ENCODE data around the gene DNAJB14. TPM values are rescaled to one million over a fixed set of nuclear protein-coding genes. Genes with fewer than 3 reads are reported as not detected.

Gene DNAJB14
- total RNA-seq, 1 experiment from 2014 or later, result 52.5 TPM

DNA sequence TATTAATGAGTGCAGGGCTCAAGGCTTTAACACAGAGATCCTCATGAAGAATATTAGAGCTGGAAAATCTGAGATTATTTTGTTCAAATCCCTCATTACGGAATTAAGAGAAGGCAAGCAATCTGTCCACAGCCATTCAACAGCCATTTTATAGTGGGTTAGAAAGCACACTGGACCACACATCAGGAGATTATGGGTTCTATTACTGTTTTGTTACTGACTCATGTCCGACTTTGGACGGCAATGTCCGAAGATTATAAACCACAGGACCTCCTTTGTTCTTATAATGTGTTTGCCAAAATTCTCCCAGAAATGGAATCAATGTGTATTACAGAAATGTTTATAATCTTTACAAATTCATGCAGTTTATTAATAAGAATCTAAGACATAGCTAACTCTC is 60.3 kb downstream of the DNAJB14 start (continued):
- TF ChIP-seq, protein P1, sequence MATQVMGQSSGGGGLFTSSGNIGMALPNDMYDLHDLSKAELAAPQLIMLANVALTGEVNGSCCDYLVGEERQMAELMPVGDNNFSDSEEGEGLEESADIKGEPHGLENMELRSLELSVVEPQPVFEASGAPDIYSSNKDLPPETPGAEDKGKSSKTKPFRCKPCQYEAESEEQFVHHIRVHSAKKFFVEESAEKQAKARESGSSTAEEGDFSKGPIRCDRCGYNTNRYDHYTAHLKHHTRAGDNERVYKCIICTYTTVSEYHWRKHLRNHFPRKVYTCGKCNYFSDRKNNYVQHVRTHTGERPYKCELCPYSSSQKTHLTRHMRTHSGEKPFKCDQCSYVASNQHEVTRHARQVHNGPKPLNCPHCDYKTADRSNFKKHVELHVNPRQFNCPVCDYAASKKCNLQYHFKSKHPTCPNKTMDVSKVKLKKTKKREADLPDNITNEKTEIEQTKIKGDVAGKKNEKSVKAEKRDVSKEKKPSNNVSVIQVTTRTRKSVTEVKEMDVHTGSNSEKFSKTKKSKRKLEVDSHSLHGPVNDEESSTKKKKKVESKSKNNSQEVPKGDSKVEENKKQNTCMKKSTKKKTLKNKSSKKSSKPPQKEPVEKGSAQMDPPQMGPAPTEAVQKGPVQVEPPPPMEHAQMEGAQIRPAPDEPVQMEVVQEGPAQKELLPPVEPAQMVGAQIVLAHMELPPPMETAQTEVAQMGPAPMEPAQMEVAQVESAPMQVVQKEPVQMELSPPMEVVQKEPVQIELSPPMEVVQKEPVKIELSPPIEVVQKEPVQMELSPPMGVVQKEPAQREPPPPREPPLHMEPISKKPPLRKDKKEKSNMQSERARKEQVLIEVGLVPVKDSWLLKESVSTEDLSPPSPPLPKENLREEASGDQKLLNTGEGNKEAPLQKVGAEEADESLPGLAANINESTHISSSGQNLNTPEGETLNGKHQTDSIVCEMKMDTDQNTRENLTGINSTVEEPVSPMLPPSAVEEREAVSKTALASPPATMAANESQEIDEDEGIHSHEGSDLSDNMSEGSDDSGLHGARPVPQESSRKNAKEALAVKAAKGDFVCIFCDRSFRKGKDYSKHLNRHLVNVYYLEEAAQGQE (IDR thresholded peaks at IDR 0.05; ENCODE audit: low read depth), result no peak
- TF ChIP-seq SRF (IDR thresholded peaks at IDR 0.05; ENCODE audit: low read depth), result no peak
- no peak for TF ChIP-seq CBX3 (IDR thresholded peaks at IDR 0.05; ENCODE audit: low read depth)

DNA sequence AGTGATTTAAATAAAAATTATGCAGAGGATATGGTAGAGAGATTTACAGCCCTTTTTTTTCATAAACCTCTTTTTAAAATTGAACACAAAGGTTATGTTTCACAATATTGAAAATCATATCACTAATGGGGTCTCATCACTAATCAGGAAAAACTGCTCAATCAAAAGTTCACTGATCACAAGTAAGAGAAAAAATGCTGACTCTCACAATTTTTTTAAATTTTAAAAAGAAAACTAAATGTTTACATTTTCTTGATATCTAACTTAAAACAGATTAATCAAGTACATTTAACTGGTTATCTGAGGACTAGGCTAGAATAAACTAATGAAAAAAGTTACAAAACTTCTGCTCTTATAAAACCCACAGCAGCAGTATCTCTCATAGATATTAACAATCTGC is 60.7 kb downstream of the DNAJB14 start:
- Histone ChIP-seq H2AFZ (ENCODE audit: low read depth, low read length, poor library complexity, severe bottlenecking) (no peak overlapping the region), H3K27me3 (ENCODE audit: insufficient read depth, low read length) (no peaks in the 10 kb centered on the region), H3K4me3 (replicated peaks in 1 of 2; ENCODE audit: low read depth in 1 of 2, low read length in 2 of 2) (no peak overlapping the region), H3K9ac (ENCODE audit: low read length) (no peak overlapping the region), H3K79me2 (ENCODE audit: insufficient read depth, low read length) (peaks cover 6% of the 10 kb centered on the region), H3K9me3 (ENCODE audit: control insufficient read depth in 1 of 2, insufficient read depth in 1 of 2, low read depth in 1 of 2, low read length in 2 of 2) (no peaks in the 10 kb centered on the region), H3K27ac (ENCODE audit: low read depth, low read length) (no peak overlapping the region), H3K9me2 (ENCODE audit: insufficient read depth) (no peaks in the 10 kb centered on the region), H3K4me1 (ENCODE audit: control insufficient read depth in 1 of 2, insufficient read depth in 2 of 2, low read length in 2 of 2) (no peaks in the 10 kb centered on the region), H3K4me2 (ENCODE audit: low read length) (no peak overlapping the region), H3K36me3 (ENCODE audit: control insufficient read depth in 1 of 2, insufficient read depth in 2 of 2, low read length in 2 of 2) (peaks cover 0 to 4% of the 10 kb centered on the region in 2 experiments; a peak in 2 of 4 replicates), H4K20me1 (ENCODE audit: insufficient read depth) (no peaks in the 10 kb centered on the region)
- no TSS peak for BruUV-seq (replicated peaks)
- POLR2A ChIA-PET, result no interaction called here
- CTCF ChIA-PET, result interaction anchor here (0.7 to 2.1 kb wide), 6 partner anchors 9 to 162 kb away, joined by 3 to 35 read pairs (median 7); partner anchors contain the start of gene LAMTOR3
- intact Hi-C loops (cut with micrococcal nuclease), result loop anchor here (1.0 to 10.0 kb wide), 4 partner anchors 74 to 767 kb away; no protein-coding TSS in a partner anchor
- TF ChIP-seq, protein P1 (IDR thresholded peaks at IDR 0.05; ENCODE audit: low read depth), result no peak
- no peak for TF ChIP-seq FOSL1 (IDR thresholded peaks at IDR 0.05; ENCODE audit: low read depth)
- TF ChIP-seq EGR1 (IDR thresholded peaks at IDR 0.05; ENCODE audit: low read depth), result no peak
- no peak for TF ChIP-seq ZFX (IDR thresholded peaks at IDR 0.05)
- no peak for TF ChIP-seq EZH2 (IDR thresholded peaks at IDR 0.05)
- TF ChIP-seq CBX3 (IDR thresholded peaks at IDR 0.05; ENCODE audit: low read depth), result no peak
- TF ChIP-seq, protein P2, sequence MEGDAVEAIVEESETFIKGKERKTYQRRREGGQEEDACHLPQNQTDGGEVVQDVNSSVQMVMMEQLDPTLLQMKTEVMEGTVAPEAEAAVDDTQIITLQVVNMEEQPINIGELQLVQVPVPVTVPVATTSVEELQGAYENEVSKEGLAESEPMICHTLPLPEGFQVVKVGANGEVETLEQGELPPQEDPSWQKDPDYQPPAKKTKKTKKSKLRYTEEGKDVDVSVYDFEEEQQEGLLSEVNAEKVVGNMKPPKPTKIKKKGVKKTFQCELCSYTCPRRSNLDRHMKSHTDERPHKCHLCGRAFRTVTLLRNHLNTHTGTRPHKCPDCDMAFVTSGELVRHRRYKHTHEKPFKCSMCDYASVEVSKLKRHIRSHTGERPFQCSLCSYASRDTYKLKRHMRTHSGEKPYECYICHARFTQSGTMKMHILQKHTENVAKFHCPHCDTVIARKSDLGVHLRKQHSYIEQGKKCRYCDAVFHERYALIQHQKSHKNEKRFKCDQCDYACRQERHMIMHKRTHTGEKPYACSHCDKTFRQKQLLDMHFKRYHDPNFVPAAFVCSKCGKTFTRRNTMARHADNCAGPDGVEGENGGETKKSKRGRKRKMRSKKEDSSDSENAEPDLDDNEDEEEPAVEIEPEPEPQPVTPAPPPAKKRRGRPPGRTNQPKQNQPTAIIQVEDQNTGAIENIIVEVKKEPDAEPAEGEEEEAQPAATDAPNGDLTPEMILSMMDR (IDR thresholded peaks at IDR 0.05 in 2 of 3, conservative IDR thresholded peaks at IDR 0.05 in 1 of 3; ENCODE audit: borderline replicate concordance in 1 of 3, insufficient read depth in 1 of 3, low read depth in 2 of 3, low read length in 2 of 3), result no peak
- TF ChIP-seq ELF1 (IDR thresholded peaks at IDR 0.05; ENCODE audit: borderline replicate concordance, low read depth), result no peak
- no peak for TF ChIP-seq SIN3A (IDR thresholded peaks at IDR 0.05; ENCODE audit: low read depth)
- no peak for TF ChIP-seq POLR2AphosphoS5 (IDR thresholded peaks at IDR 0.05; ENCODE audit: low read depth, low read length)
- TF ChIP-seq ZNF274 (IDR thresholded peaks at IDR 0.05; ENCODE audit: low read depth, low read length), result no peak
- no peak for TF ChIP-seq SP1 (IDR thresholded peaks at IDR 0.05; ENCODE audit: low read depth)
- TF ChIP-seq, protein P3, sequence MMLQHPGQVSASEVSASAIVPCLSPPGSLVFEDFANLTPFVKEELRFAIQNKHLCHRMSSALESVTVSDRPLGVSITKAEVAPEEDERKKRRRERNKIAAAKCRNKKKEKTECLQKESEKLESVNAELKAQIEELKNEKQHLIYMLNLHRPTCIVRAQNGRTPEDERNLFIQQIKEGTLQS (IDR thresholded peaks at IDR 0.05), result no peak
- TF ChIP-seq RAD21 (IDR thresholded peaks at IDR 0.05; ENCODE audit: low read depth), result no peak
- no peak for TF ChIP-seq TCF7L2 (IDR thresholded peaks at IDR 0.05; ENCODE audit: borderline replicate concordance, extremely low read depth, insufficient read depth, insufficient read length)
- DNase-seq (ENCODE audit: low read depth, low spot score), result no peak
- RAD21 ChIA-PET (ENCODE audit: low non-redundant PET in 1 of 2, low total read pairs in 2 of 2, uncharacterized antibody in 2 of 2, unreplicated experiment in 2 of 2), result interaction anchor here in 1 of 2 experiments (1.2 kb wide), 1 partner anchor 74 kb away, joined by 6 read pairs; no protein-coding TSS in a partner anchor
- ATAC-seq, result no peak

Data from HCT116 (cell line).